GM23338 (cell line): ENCODE data around the gene ITFG1.

Experiments
- CREB1 ChIP-seq: fragments of 250-450 bp; sonication (Bioruptor Pico); IDR thresholded peaks from 2 replicates; pipeline ENCODE4 v1.5.0; 2020; ENCODE audit warnings: low read depth, mild to moderate bottlenecking, moderate library complexity
- EZH2 ChIP-seq: fragments of 200-600 bp; sonication (generic); IDR thresholded peaks from one replicate; pipeline ENCODE4 v1.8.0; 2017; ENCODE audit warnings: antibody characterized with exemption, mild to moderate bottlenecking, low read depth; ENCODE audit not compliant: unreplicated experiment
- POLR2AphosphoS5 ChIP-seq: IDR thresholded peaks from 2 replicates; pipeline ENCODE4 v1.6.1; 2016; ENCODE audit warnings: antibody characterized with exemption, low read depth
- TF ChIP-seq, protein P1 (sequence below), 2 experiments: fragments of 200-600 bp in 1 of 2; sonication (generic) in 1 of 2; conservative IDR thresholded peaks; 2 replicates each; pipeline versions ENCODE4 v1.5.1 to v1.6.1; 2016 to 2017; ENCODE audit warnings: antibody characterized with exemption in 2 of 2, low read depth in 2 of 2, mild to moderate bottlenecking in 2 of 2, moderate library complexity in 1 of 2
- TF ChIP-seq, protein P2 (sequence below): IDR thresholded peaks from one replicate; pipeline ENCODE4 v1.6.1; 2018; ENCODE audit warnings: antibody characterized with exemption; ENCODE audit not compliant: unreplicated experiment

DNA sequence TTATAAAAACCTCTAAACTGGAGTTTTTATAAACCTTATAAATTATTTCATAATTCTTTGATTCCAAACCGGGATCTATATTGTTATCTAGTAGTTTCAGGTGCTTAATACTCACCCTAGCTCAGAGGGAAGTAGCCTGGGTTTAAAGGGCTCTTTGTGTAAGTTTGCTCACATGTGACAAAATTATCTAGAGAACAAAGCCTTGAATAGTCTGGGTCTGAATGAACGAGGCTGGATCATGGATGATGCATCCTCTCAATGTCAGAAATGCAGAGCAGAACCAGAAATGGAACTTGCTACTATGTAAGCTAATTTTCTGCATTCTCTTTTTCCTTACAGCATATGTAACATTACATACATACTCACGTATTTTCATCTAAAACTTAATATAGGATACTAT lies 213.2 kb downstream of the ITFG1 start:
- TF ChIP-seq, protein P1, sequence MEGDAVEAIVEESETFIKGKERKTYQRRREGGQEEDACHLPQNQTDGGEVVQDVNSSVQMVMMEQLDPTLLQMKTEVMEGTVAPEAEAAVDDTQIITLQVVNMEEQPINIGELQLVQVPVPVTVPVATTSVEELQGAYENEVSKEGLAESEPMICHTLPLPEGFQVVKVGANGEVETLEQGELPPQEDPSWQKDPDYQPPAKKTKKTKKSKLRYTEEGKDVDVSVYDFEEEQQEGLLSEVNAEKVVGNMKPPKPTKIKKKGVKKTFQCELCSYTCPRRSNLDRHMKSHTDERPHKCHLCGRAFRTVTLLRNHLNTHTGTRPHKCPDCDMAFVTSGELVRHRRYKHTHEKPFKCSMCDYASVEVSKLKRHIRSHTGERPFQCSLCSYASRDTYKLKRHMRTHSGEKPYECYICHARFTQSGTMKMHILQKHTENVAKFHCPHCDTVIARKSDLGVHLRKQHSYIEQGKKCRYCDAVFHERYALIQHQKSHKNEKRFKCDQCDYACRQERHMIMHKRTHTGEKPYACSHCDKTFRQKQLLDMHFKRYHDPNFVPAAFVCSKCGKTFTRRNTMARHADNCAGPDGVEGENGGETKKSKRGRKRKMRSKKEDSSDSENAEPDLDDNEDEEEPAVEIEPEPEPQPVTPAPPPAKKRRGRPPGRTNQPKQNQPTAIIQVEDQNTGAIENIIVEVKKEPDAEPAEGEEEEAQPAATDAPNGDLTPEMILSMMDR (conservative IDR thresholded peaks at IDR 0.05; ENCODE audit: low read depth in 2 of 2): no peak
- TF ChIP-seq EZH2 (no peak), CREB1 (no peak), POLR2AphosphoS5 (no peak)
- TF ChIP-seq, protein P2, sequence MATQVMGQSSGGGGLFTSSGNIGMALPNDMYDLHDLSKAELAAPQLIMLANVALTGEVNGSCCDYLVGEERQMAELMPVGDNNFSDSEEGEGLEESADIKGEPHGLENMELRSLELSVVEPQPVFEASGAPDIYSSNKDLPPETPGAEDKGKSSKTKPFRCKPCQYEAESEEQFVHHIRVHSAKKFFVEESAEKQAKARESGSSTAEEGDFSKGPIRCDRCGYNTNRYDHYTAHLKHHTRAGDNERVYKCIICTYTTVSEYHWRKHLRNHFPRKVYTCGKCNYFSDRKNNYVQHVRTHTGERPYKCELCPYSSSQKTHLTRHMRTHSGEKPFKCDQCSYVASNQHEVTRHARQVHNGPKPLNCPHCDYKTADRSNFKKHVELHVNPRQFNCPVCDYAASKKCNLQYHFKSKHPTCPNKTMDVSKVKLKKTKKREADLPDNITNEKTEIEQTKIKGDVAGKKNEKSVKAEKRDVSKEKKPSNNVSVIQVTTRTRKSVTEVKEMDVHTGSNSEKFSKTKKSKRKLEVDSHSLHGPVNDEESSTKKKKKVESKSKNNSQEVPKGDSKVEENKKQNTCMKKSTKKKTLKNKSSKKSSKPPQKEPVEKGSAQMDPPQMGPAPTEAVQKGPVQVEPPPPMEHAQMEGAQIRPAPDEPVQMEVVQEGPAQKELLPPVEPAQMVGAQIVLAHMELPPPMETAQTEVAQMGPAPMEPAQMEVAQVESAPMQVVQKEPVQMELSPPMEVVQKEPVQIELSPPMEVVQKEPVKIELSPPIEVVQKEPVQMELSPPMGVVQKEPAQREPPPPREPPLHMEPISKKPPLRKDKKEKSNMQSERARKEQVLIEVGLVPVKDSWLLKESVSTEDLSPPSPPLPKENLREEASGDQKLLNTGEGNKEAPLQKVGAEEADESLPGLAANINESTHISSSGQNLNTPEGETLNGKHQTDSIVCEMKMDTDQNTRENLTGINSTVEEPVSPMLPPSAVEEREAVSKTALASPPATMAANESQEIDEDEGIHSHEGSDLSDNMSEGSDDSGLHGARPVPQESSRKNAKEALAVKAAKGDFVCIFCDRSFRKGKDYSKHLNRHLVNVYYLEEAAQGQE: no peak
